Activated CD8-positive, alpha-beta memory T cell treated with anti-CD3 and anti-CD28 coated beads for 36 hours (primary cell): ENCODE results near the gene MEI4. TPM values are rescaled to one million over a fixed set of nuclear protein-coding genes. Genes with fewer than 3 reads are reported as not detected.

Experiments
- CTCF ChIA-PET: fragments of 350-600 bp; sonication (Branson Sonifier 250); formaldehyde crosslinking; loops from one replicate; lab custom pipeline; 2021; ENCODE audit warnings: antibody characterized with exemption; lab: Charles Lee
- POLR2A ChIA-PET: fragments of 350-600 bp; sonication (Branson Sonifier 250); formaldehyde crosslinking; loops from one replicate; lab custom pipeline; 2021; ENCODE audit warnings: antibody characterized with exemption; lab: Charles Lee
- total RNA-seq, 2 experiments: library from RNA; stranded (reverse); gene quantifications; one replicate each; pipeline ENCODE4 v1.2.3, GENCODE V29; 2021

Gene MEI4
- total RNA-seq, 2 experiments from 2014 or later: not detected

DNA sequence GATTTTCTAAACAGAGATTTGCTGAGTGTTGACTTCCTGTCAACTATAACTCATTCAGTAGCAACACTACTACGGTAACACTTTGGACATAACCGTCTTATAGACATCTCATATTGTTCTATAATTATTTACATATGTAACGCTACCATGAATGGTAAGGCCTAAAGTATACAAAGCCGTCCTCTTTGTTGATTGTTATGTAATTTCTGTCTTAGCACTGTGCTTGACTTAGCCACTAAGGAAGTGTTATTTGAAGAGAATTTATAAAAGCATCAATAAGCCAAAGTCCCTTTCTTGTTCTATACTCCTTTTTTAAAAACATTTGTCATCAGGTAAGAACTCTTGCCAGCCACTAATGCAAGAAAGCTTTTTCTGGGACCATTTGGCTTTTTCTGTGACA lies 240.6 kb downstream of the MEI4 start:
- POLR2A ChIA-PET: no interaction called here
- CTCF ChIA-PET: no interaction called here

DNA sequence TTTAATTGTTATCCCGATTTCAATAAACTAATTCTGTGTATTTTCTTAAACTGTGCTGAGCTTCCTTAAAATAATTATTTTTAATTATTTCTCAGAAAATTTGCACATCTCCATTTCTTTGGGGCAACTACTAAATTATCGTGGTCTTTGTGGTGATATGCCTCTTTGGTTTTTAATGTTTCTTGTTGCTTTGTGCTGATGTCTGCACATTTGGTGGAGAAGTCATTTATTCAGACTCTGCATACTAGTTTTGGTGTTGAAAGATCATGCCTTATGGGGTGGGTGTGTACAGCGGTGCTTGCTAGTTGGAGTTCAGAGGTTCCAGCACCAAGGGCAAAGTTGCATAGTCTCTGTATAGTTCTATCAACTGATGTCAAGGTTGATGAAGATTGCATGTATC lies 253.2 kb downstream of the MEI4 start:
- POLR2A ChIA-PET: no interaction called here
- CTCF ChIA-PET: no interaction called here

DNA sequence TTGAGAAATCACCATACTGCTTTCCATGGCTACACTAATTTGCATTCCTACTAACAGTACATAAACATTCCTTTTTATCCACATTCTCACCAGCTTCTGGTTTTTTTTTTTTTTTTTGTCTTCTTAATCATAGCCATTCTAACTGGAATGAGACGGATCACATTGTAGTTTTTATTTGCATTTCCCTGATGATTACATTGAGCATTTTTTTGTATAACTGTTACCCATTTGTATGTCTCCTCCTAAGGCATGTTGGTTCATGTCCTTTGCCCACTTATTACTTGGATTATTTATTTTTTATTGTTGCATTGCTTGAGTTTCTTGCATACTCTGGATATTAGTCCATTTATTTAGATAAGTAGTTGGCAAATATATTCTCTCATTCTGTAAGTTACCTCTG lies 258.0 kb downstream of the MEI4 start:
- CTCF ChIA-PET: no interaction called here
- POLR2A ChIA-PET: no interaction called here

DNA sequence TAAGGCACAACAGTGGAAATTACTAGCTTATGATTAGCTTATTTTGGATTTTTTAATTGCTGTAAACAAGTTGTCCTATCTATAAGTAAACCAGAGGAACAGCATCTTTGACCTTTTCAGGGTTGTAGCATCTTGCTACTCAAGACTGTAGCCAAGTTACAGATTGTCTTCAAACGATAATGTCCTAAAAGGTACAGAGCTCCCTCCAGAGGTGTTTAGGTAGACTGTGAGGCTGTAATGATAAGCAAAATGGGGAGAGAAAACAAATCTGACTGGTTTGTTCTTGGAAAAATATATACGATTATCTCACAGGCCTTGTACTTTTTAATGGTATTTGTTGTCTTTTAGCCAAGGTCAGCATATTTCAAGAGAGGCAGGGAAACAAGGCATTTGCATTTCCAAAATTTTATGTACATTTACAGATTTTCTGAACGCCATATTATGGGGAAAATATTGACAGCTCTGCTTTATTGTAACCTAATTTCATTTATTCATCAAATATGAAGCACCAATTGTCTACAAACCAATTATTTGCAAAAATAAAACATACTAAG lies 273.4 kb downstream of the MEI4 start:
- CTCF ChIA-PET: no interaction called here
- POLR2A ChIA-PET: no interaction called here

DNA sequence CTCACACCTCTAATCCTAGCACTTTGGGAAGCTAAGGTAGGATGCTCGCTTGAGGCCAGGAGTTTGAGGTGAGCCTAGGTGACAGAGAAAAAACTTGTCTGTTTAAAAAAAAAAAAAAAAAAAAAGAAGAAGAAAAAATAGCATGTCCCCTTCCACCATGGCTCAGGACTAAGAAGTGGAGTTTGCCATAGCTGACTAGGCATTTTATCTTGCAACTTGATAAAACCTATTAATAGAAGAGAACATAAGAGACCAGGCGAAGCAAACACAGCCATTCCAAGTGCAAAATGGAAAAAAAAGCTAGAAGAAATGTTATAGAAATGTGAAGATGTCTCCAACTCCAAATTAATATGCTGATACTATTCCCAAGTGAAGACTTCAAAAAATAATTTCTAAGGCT lies 277.5 kb downstream of the MEI4 start:
- ChIA-PET POLR2A (interaction anchor here (0.6 kb wide), 1 partner anchor 80 kb away, joined by 10 read pairs; no protein-coding TSS in a partner anchor), CTCF (no interaction called here)

DNA sequence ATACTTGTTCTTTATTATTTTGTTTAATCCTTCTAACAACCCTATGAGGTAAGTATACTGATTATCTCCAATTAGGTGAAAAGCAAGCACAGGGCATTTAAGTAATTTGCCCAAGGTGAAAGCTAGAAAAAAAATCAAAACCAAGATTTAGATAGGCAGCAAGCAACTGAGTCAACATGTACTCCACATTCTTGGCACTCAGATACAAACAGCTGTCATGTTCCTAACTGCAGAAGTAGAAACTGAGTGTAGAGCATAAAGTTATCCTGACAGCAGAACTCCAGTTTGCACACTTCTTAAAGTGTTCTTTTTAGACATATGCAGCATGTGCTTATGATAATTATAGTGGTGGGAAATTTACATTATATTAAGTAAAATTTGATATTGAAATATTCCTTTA lies 278.1 kb downstream of the MEI4 start:
- ChIA-PET CTCF (no interaction called here), POLR2A (interaction anchor here (0.6 kb wide), 1 partner anchor 79 kb away, joined by 10 read pairs; no protein-coding TSS in a partner anchor)

DNA sequence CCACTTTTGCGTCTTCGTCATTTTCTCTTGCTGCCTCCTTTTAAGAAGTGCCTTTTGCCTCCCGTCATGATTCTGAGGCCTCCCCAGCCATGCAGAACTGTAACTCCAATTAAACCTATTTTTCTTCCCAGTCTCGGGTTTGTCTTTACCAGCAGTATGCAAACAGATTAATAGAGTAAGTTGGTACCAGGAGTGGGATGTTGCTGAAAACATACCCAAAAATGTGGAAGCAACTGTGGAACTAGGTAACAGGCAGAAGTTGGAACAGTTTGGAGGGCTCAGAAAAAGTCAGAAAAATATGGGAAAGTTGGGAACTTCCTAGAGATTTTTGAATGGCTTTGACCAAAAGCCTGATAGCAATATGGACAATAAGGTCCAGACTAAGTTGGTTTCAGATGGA lies 309.2 kb downstream of the MEI4 start:
- CTCF ChIA-PET: no interaction called here
- POLR2A ChIA-PET: no interaction called here

DNA sequence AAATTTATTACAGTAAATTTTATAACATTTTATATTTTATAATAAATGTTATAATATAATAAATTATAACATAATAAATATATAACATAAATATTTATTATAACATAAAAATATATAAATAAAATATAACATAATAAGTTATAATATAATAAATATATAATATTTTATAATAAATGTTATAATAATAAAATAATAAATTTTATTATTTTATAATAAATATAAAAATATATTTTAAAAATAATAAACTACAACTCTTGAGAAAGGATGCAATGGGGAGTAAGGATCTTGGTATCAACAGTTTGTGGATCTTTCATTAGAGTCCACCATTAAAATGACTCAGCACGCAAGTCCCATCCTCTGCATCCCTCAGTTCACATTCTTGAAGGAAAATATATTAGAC lies 312.6 kb downstream of the MEI4 start:
- CTCF ChIA-PET: no interaction called here
- POLR2A ChIA-PET: no interaction called here

DNA sequence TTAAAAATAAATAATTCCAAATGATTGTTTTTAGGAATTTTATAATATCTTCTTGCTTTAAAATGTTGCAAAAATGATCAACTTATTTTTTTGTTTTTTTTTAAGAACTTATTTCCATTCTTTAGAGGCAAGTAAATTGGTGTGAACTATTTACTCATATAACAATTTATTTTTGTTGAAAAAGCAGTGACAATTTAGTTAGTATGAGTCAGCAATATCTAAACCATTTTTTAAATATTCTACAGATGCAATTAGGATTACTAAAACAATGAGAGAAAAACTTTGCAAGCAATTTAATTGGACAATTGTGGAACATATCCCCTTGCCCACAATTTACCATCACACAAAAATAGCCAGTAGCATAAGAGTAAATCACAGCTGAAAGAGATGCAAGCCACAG lies 319.5 kb downstream of the MEI4 start:
- ChIA-PET POLR2A (no interaction called here), CTCF (no interaction called here)

Other genes starting within 250 kb of the MEI4 start
- not detected for gene HTR1B, start 189.5 kb upstream of the MEI4 start, total RNA-seq